Heart left ventricle (tissue), 16 donors: Measurements from ENCODE around the gene FNBP1L. TPM values are rescaled to one million over a fixed set of nuclear protein-coding genes. Genes with fewer than 3 reads are reported as not detected.

Experiments used
- ATAC-seq, 4 donors: fragments of 200-7000 bp; cut with Tn5 transposase; one replicate each; pipeline ENCODE4 v1.9.1; 2020 to 2022; ENCODE audit warnings: moderate library complexity in 4 of 4, mild to moderate bottlenecking in 3 of 4, moderate number of reproducible peaks in 1 of 4
- DNase-seq, 5 donors: peaks; one replicate each; pipeline ENCODE4 v3.0.0-alpha.2; 2020
- H3K27ac ChIP-seq, 12 donors: fragments of 200-600 bp; sonication (generic) in 4 of 12; one replicate each; pipeline versions ENCODE4 v1.5.0 to v1.8.0; 2016 to 2022; ENCODE audit warnings: mild to moderate bottlenecking in 2 of 12
- H3K27me3 ChIP-seq, 9 donors: fragments of 200-600 bp; sonication (generic) in 2 of 9; one replicate each; pipeline versions ENCODE4 v1.5.1 to v1.8.0; 2016 to 2022; ENCODE audit warnings: mild to moderate bottlenecking in 3 of 9
- H3K36me3 ChIP-seq, 9 donors: fragments of 200-600 bp; sonication (generic) in 2 of 9; one replicate each; pipeline versions ENCODE4 v1.5.0 to v1.8.0; 2018 to 2022; ENCODE audit warnings: mild to moderate bottlenecking in 2 of 9
- H3K4me1 ChIP-seq, 12 donors: fragments of 200-600 bp; sonication (generic) in 4 of 12; one replicate each; pipeline versions ENCODE4 v1.5.0 to v1.8.0; 2016 to 2022; ENCODE audit warnings: mild to moderate bottlenecking in 3 of 12
- H3K4me3 ChIP-seq, 12 donors: fragments of 200-600 bp; sonication (generic) in 4 of 12; one replicate each; pipeline versions ENCODE4 v1.5.0 to v1.8.0; 2017 to 2022; ENCODE audit warnings: mild to moderate bottlenecking in 9 of 12, moderate library complexity in 4 of 12
- H3K9me3 ChIP-seq, 12 donors: fragments of 200-600 bp; sonication (generic) in 4 of 12; one replicate each; pipeline versions ENCODE4 v1.5.0 to v1.8.0; 2016 to 2022; ENCODE audit warnings: mild to moderate bottlenecking in 1 of 12
- CTCF ChIP-seq, 12 donors: fragments of 200-600 bp; sonication (generic) in 4 of 12; IDR thresholded peaks; one replicate each; pipeline versions ENCODE4 v1.5.0 to v1.8.0; 2018 to 2022; ENCODE audit warnings: antibody characterized with exemption in 12 of 12, mild to moderate bottlenecking in 5 of 12
- POLR2A ChIP-seq, 2 donors: fragments of 450-650 bp; IDR thresholded peaks; one replicate each; pipeline ENCODE4 v1.6.1; 2017; ENCODE audit warnings: antibody characterized with exemption in 2 of 2, mild to moderate bottlenecking in 2 of 2, moderate library complexity in 2 of 2
- WGBS, 4 donors: extraction: QIAGEN DNeasy Blood & Tissue Kit in 2 of 4; methylation state at CpG; one replicate each; pipeline versions ENCODE4 v1.1.5 to v1.1.7; 2013 to 2018; 5-methylcytosine and 5-hydroxymethylcytosine counted together
- intact Hi-C, 10 donors: fragments of 100-400 bp; cut with DNase I; formaldehyde crosslinking; loops; one replicate each; pipeline versions ENCODE4 v1.11.1 to v1.14.2; 2022
- polyA plus RNA-seq, 2 donors: library from polyadenylated mRNA; stranded (reverse); fragments of 200-250 nt; gene quantifications; one replicate each; pipeline ENCODE4 v1.2.3, GENCODE V29; 2013
- total RNA-seq, 9 donors: library from RNA; depleted of rRNA in 2 of 9; stranded (reverse); fragments of >200 nt in 2 of 9; fragmentation: NEBNext Ultra II Directional in 3 of 9; extraction: Animal tissue kit (Norgen Biotek cat#: 25700) in 3 of 9; gene quantifications; one replicate each; pipeline versions ENCODE4 v1.1.0 to v1.2.4, GENCODE V29; 2016 to 2023
- donor health status: ischemic (EF 13 %, LVEDD 7.1; RV severe dilation, severe dysfunction).
- donor health status: healthy with polysubstance abuse.
- donor health status: DM: no; HTN: yes; CAD: no.
- donor health status: DM: no; HTN: no; CAD: no.
- donor health status: ischemic (EF 25% LVEDD 6.9; RV normal size, moderate dysfunction).
- donor health status: ischemic (EF 25% LVEDD 5.7; RV mildly dilated, moderate dysfunction).
- donor health status: healthy.
- donor health status: DM: yes; HTN: yes; CAD: no.
- donor health status: ischemic (EF 35%, LVEDD 5.7; RV mildly dilated, moderate dysfunction).
- donor health status: nonischemic (EF 11% LVEDD 7.7; RV severe dilation, severe dysfunction).
- donor health status: DM: yes; HTN: yes; CAD: no.
- donor health status: PGD.
- donor health status: ischemic (EF 29% LVEDD 5.4; RV normal size, mild dysfunction).
- donor health status: nonischemic (EF 23%, LVEDD 6.1; RV moderate dilation, normal function).

Gene FNBP1L
- total and polyA plus RNA-seq, 11 donors: 12.4 to 38.8 (median 23.4) TPM

GRCh38 chr1:93501829-93502369 lies 54.0 kb downstream of the FNBP1L start:
- Histone ChIP-seq H3K4me3 (no peak overlapping the region), H3K27ac (no peak overlapping the region), H3K9me3 (no peaks in the 10 kb centered on the region), H3K27me3 (no peaks in the 10 kb centered on the region), H3K36me3 (peaks cover 0 to 7% (median 0%) of the 10 kb centered on the region in 9 donors), H3K4me1 (peaks cover 0 to 22% (median 2%) of the 10 kb centered on the region in 12 donors)
- DNase-seq (no peak), ATAC-seq (no peak)
- WGBS, 4 donors: 41 to 69% (median 58%) methylated on average over 1 of the region's 1 CpG
- intact Hi-C loops: loop anchor here in 1 of 10 donors (5.0 kb wide), 1 partner anchor 50 kb away; no protein-coding TSS in a partner anchor
- TF ChIP-seq POLR2A (IDR thresholded peaks at IDR 0.05) (no peak), CTCF (IDR thresholded peaks at IDR 0.05) (no peak)

- H3K27ac ChIP-seq: no peak overlapping the region
- DNase-seq (no peak), ATAC-seq (no peak)
- intact Hi-C loops: loop anchor here in 1 of 10 donors (5.0 kb wide), 1 partner anchor 50 kb away; no protein-coding TSS in a partner anchor
- TF ChIP-seq POLR2A (IDR thresholded peaks at IDR 0.05): no peak
- no peak for TF ChIP-seq CTCF (IDR thresholded peaks at IDR 0.05)
- H3K4me1 ChIP-seq: peaks cover 0 to 22% (median 2%) of the 10 kb centered on the region in 12 donors
- peaks cover 0 to 7% (median 0%) of the 10 kb centered on the region in 9 donors for H3K36me3 ChIP-seq
- no peak overlapping the region for H3K4me3 ChIP-seq
- no peaks in the 10 kb centered on the region for H3K9me3 ChIP-seq
- H3K27me3 ChIP-seq: no peaks in the 10 kb centered on the region
- WGBS, 4 donors: 41 to 70% (median 63%) methylated on average over 1 of the region's 1 CpG
Measured at GRCh38 chr1:93502571-93502970, 54.7 kb downstream of the FNBP1L start.

GRCh38 chr1:93503163-93503562 lies 55.2 kb downstream of the FNBP1L start:
- no peak for TF ChIP-seq CTCF (IDR thresholded peaks at IDR 0.05)
- no peak for TF ChIP-seq POLR2A (IDR thresholded peaks at IDR 0.05)
- peaks cover 0 to 7% (median 0%) of the 10 kb centered on the region in 9 donors for H3K36me3 ChIP-seq
- H3K27ac ChIP-seq: peak overlapping the region in 2 of 12 donors; percentile 1 to 4
- DNase-seq: no peak
- H3K27me3 ChIP-seq: no peaks in the 10 kb centered on the region
- 81 to 93% (median 86%) methylated on average over 3 of the region's 3 CpGs for WGBS, 4 donors
- no peak overlapping the region for H3K4me3 ChIP-seq
- H3K9me3 ChIP-seq: no peaks in the 10 kb centered on the region
- intact Hi-C loops: loop anchor here in 1 of 10 donors (5.0 kb wide), 1 partner anchor 51 kb away; no protein-coding TSS in a partner anchor
- H3K4me1 ChIP-seq: peaks cover 0 to 22% (median 2%) of the 10 kb centered on the region in 12 donors
- ATAC-seq: no peak

- intact Hi-C loops: loop anchor here in 1 of 10 donors (5.0 kb wide), 1 partner anchor 52 kb away; no protein-coding TSS in a partner anchor
- H3K36me3 ChIP-seq: peaks cover 0 to 7% (median 0%) of the 10 kb centered on the region in 9 donors
- TF ChIP-seq CTCF (IDR thresholded peaks at IDR 0.05) (no peak), POLR2A (IDR thresholded peaks at IDR 0.05) (no peak)
- ATAC-seq: no peak
- peaks cover 0 to 21% (median 2%) of the 10 kb centered on the region in 12 donors for H3K4me1 ChIP-seq
- H3K9me3 ChIP-seq: no peaks in the 10 kb centered on the region
- no peak overlapping the region for H3K4me3 ChIP-seq
- no peak for DNase-seq
- no peaks in the 10 kb centered on the region for H3K27me3 ChIP-seq
- H3K27ac ChIP-seq: no peak overlapping the region
Measured at GRCh38 chr1:93503816-93504215, 55.9 kb downstream of the FNBP1L start.
